Measurements from ENCODE around the gene G6PC1. TPM values are rescaled to one million over a fixed set of nuclear protein-coding genes. Genes with fewer than 3 reads are reported as not detected.
"Not testable (repeated sequence)": the region's sequence is repeated elsewhere in the genome, so short reads cannot be mapped to it uniquely, and the experiment has no call there.

G6PC1 gene
- total RNA-seq, 4 donors from 2014 or later, result not detected

- no peak for TF ChIP-seq EP300 (IDR thresholded peaks at IDR 0.05)
- TF ChIP-seq POLR2A (IDR thresholded peaks at IDR 0.05), result no peak
- TF ChIP-seq POLR2AphosphoS5 (IDR thresholded peaks at IDR 0.05), result no peak
- TF ChIP-seq CTCF (IDR thresholded peaks at IDR 0.05), result no peak
- no peaks in the 10 kb centered on the region for H3K9me3 ChIP-seq
- no peak for ATAC-seq
- no peak overlapping the region for H3K27ac ChIP-seq
- WGBS, 2 donors (ENCODE audit: low coverage in 1 of 2), result 73 to 94% methylated on average over 2 to 4 of the region's 4 CpGs
- H3K4me3 ChIP-seq, result no peak overlapping the region
- H3K4me1 ChIP-seq, result no peaks in the 10 kb centered on the region
- peaks cover 0 to 55% of the 10 kb centered on the region in 2 donors for H3K36me3 ChIP-seq
- H3K27me3 ChIP-seq, result no peaks in the 10 kb centered on the region
Measured at GRCh38 chr17:42871647-42872046, 29.0 kb upstream of the G6PC1 start.

DNA sequence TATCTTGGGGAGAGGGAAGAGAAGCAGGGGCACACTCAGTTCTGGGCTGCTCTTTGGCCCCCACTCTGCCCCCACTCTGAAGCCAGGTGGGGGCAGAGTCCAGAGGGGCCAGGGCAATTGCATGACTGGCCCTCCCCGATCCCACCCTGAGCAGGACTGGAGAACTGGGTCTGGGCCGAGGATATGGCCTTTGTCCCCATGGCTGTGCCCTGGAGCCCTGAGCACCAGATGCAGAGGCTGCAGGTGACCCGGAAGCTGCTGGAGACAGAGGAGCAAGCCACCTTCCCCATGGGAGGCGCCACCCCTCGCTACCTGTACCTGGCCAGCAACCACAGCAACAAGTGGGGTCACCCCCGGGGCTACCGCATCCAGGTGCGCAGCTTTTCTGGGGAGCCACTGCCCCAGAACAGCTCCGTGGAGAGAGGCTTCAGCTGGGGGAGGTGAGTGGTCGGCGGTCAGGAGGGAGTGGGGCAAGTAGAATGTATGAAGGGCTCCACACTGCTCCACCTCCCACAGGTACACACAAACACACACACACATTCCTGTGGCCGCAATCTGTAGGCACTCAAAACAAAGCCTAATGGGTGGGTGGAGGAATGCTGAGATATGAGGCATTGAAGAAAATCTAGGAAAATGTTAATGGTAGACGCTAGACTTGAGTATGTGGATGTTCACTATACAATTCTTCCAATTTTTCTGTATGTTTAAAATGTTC lies 28.2 kb upstream of the G6PC1 start:
- H3K4me3 ChIP-seq, result no peak overlapping the region
- H3K4me1 ChIP-seq, result no peaks in the 10 kb centered on the region
- H3K36me3 ChIP-seq, result peaks cover 0 to 53% of the 10 kb centered on the region in 2 donors
- no peak overlapping the region for H3K27ac ChIP-seq
- no peaks in the 10 kb centered on the region for H3K27me3 ChIP-seq
- no peak for TF ChIP-seq POLR2AphosphoS5 (IDR thresholded peaks at IDR 0.05)
- no peaks in the 10 kb centered on the region for H3K9me3 ChIP-seq
- no peak for ATAC-seq
- 90 to 100% methylated on average over 1 to 2 of the region's 13 CpGs for WGBS, 2 donors (ENCODE audit: low coverage in 1 of 2)

DNA sequence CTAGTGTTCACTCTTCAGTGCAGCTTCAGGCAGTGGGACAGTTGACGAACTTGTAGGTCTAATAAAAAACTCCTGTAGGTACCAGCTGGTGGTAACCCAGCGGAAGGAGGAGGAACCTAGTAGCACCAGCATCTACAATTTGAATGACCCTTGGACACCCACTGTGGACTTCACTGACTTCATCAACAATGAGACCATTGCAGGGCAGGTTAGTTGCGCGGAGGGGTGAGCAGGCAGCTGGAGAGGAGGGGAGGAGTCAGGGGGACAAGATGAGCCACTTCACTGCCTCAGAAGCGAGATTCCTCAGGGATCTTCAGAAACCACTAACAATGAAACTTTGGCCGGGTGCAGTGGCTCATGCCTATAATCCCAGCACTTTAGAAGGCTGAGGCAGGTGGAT lies 27.3 kb upstream of the G6PC1 start:
- Histone ChIP-seq H3K4me3 (no peak overlapping the region), H3K27me3 (no peaks in the 10 kb centered on the region), H3K36me3 (peaks cover 0 to 47% of the 10 kb centered on the region in 2 donors), H3K9me3 (no peaks in the 10 kb centered on the region), H3K27ac (no peak overlapping the region), H3K4me1 (no peaks in the 10 kb centered on the region)
- TF ChIP-seq CTCF (IDR thresholded peaks at IDR 0.05), result no peak
- WGBS, 2 donors (ENCODE audit: low coverage in 1 of 2), result 60 to 82% methylated on average over 2 to 3 of the region's 6 CpGs
- no peak for ATAC-seq

DNA sequence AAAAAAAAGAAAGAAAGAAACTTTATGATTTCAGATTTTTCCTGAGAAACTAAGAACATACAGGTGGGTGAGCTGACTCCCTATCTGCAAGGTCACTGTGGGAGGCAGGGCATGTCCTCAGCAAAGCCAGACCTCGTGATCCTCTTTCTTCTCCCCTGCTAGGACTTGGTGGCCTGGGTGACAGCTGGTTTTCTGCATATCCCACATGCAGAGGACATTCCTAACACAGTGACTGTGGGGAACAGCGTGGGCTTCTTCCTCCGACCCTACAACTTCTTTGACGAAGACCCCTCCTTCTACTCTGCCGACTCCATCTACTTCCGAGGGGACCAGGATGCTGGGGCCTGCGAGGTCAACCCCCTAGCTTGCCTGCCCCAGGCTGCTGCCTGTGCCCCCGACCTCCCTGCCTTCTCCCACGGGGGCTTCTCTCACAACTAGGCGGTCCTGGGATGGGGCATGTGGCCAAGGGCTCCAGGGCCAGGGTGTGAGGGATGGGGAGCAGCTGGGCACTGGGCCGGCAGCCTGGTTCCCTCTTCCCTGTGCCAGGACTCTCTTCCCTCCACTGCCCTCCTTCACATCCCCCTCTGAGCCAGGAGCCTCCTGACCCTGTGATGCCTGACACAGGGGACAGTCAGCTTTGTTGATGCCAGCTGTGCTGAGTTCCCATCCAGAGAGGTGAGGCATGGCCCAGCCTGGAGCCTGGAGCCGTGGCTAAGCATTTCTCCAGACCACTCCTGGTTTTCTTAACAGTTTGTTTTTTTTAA lies 26.5 kb upstream of the G6PC1 start:
- H3K27ac ChIP-seq, H3K27me3 ChIP-seq, ATAC-seq, H3K4me1 ChIP-seq, H3K9me3 ChIP-seq, H3K4me3 ChIP-seq: not testable (repeated sequence)
- 73 to 81% methylated on average over 2 to 5 of the region's 12 CpGs for WGBS, 2 donors (ENCODE audit: low coverage in 1 of 2)
- peaks cover 0 to 42% of the 10 kb centered on the region in 2 donors for H3K36me3 ChIP-seq

- H3K27me3 ChIP-seq, result no peaks in the 10 kb centered on the region
- H3K36me3 ChIP-seq, result peaks cover 0 to 26% of the 10 kb centered on the region in 2 donors
- ATAC-seq, result no peak
- no peak for TF ChIP-seq POLR2A (IDR thresholded peaks at IDR 0.05)
- no peak for TF ChIP-seq EP300 (IDR thresholded peaks at IDR 0.05)
- TF ChIP-seq POLR2AphosphoS5 (IDR thresholded peaks at IDR 0.05), result no peak
- no peak for TF ChIP-seq CTCF (IDR thresholded peaks at IDR 0.05)
- H3K9me3 ChIP-seq, result no peaks in the 10 kb centered on the region
- 96% methylated on average over 6 of the region's 10 CpGs; no CpG with 5 or more reads in 1 of the 2 donors for WGBS, 2 donors (ENCODE audit: low coverage in 1 of 2)
- no peaks in the 10 kb centered on the region for H3K4me1 ChIP-seq
- no peak overlapping the region for H3K27ac ChIP-seq
- no peak overlapping the region for H3K4me3 ChIP-seq
Measured at GRCh38 chr17:42877037-42877436, 23.6 kb upstream of the G6PC1 start.

Measured in gastroesophageal sphincter (tissue), 4 donors.